NB4 (cell line): ENCODE measurements around the gene VAT1L.

Experiments
- CTCF ChIP-seq: IDR thresholded peaks from one replicate; pipeline ENCODE4 v1.5.1; 2012; ENCODE audit warnings: low read depth, low read length
- MYC ChIP-seq: IDR thresholded peaks from 2 replicates; pipeline ENCODE4 v1.6.1; 2011; ENCODE audit warnings: low read depth, low read length
- POLR2A ChIP-seq: IDR thresholded peaks from 2 replicates; pipeline ENCODE4 v1.6.1; 2011; ENCODE audit warnings: mild to moderate bottlenecking; ENCODE audit not compliant: insufficient read length; ENCODE audit errors: extremely low read depth

- TF ChIP-seq CTCF (no peak), POLR2A (no peak), MYC (no peak)
Observed at GRCh38 chr16:77918809-77919707, 130.7 kb downstream of the VAT1L start.
